Epithelial cell of esophagus (primary cell): Measurements from ENCODE around the gene IL17A.

ENCODE experiments used
- DNase-seq: peaks from one replicate; pipeline ENCODE4 v3.0.0; 2010; ENCODE audit warnings: low read depth
- H3K4me3 ChIP-seq: 2 replicates; pipeline ENCODE4 v1.5.1; 2011; ENCODE audit warnings: mild to moderate bottlenecking, low read length, control low read depth
- TF ChIP-seq, protein P1 (sequence below): IDR thresholded peaks from 2 replicates; pipeline ENCODE4 v1.5.1; 2011; ENCODE audit warnings: low read depth, mild to moderate bottlenecking, low read length, control low read depth, inconsistent platforms; ENCODE audit not compliant: insufficient read depth; ENCODE audit errors: missing control alignments

The IL17A gene

DNA sequence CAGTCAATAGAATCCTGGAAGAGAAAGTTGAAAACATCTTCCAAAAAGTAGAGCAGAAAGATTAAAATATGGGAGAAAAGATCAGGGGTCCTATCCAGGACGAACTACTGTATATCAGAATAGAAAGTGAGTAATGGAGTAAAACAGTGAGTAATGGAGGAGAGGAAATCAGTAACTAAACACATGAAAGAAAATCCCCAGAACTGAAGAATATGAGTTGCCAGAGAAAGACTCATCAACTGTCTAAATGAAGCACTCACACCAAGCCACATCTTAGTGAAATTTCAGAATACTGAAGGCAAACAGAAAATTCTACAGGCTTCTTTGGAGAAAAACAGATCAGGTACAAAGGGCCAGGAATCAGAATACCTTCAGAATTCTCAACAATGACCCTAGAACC, 14.9 kb downstream of the IL17A start:
- DNase-seq = no peak
- H3K4me3 ChIP-seq = no peak overlapping the region
- TF ChIP-seq, protein P1, sequence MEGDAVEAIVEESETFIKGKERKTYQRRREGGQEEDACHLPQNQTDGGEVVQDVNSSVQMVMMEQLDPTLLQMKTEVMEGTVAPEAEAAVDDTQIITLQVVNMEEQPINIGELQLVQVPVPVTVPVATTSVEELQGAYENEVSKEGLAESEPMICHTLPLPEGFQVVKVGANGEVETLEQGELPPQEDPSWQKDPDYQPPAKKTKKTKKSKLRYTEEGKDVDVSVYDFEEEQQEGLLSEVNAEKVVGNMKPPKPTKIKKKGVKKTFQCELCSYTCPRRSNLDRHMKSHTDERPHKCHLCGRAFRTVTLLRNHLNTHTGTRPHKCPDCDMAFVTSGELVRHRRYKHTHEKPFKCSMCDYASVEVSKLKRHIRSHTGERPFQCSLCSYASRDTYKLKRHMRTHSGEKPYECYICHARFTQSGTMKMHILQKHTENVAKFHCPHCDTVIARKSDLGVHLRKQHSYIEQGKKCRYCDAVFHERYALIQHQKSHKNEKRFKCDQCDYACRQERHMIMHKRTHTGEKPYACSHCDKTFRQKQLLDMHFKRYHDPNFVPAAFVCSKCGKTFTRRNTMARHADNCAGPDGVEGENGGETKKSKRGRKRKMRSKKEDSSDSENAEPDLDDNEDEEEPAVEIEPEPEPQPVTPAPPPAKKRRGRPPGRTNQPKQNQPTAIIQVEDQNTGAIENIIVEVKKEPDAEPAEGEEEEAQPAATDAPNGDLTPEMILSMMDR = no peak

DNA sequence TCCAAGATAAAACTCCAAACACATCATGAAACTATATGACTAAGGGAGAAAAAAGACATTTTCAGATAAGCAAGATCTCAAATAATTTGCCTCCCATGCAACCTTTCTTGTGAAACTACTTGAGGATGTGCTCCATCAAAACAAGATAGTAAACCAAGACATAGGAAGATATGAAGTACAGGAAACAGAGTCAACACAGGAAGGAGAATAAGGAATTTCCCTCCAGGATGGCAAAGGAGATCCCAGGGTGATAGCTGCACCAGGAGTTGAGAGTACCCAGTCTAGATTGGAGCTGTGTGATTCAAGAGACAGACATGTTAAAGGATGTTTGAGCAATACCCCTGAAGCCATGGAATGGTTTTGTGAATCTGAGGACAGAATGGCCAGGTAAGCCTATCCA, 15.3 kb downstream of the IL17A start:
- TF ChIP-seq, protein P1 = no peak
- no peak overlapping the region for H3K4me3 ChIP-seq
- no peak for DNase-seq

DNA sequence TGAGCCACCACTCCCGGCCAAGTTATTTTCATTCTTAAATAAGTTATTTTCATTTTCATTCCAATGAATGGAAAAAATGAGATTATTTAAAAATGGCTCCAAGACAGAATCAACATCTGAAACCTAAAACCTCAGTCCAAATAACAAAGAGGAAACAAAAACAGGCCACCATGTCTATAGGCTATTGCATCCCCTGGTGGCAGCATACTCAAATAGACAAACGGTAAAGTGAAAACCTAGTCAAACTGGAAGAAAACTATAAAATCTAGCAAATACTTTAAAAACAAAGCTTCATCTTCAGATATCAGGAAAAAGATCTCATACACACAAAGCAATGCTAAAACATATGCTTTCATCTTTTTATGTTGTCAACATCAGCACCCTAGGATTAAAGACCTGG, 20.9 kb downstream of the IL17A start:
- DNase-seq = no peak
- H3K4me3 ChIP-seq = no peak overlapping the region

DNA sequence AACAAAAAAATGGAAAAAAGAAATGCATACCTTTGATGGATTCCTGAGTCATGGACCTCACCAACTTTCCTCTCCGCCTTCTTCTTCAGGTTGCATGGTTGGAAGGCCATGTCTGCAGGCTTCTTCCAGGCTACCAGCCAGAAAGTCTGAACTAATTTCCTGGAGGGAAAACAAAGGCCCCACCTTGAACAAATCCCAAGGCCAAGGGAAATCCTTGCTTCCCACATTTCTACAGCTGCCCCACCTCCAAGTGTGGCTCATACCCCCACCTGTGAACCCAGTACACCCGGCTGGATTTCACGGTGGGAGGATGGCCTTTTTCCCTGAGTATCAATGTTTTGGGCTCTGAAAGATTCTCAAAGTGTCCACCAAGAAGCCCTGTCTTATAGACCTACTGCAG, 22.4 kb downstream of the IL17A start:
- TF ChIP-seq, protein P1 = no peak
- no peak for DNase-seq

More for the DNA sequence above, 20.9 kb downstream of the IL17A start:
- TF ChIP-seq, protein P1 = no peak

DNA sequence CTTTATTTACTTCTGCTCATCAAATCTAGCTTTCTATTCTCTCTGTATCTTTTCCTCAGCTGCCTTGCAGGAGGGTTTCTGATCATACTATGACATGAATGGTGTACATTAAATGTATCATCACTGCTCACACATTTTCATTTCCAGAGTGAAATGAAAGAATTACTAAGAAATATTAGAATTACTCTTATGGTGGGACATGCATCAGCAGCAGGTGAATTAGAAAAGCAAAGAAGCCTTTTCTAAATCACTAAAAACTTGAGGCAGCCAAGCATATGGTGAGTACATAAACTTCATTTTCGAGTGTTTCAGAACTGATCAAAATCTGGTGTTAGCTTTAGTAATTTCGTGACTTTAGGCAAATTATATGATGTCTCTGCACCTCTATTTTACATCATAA, 23.6 kb downstream of the IL17A start:
- no peak overlapping the region for H3K4me3 ChIP-seq
- TF ChIP-seq, protein P1 = no peak

More for the DNA sequence above, 22.4 kb downstream of the IL17A start:
- H3K4me3 ChIP-seq = no peak overlapping the region

DNA sequence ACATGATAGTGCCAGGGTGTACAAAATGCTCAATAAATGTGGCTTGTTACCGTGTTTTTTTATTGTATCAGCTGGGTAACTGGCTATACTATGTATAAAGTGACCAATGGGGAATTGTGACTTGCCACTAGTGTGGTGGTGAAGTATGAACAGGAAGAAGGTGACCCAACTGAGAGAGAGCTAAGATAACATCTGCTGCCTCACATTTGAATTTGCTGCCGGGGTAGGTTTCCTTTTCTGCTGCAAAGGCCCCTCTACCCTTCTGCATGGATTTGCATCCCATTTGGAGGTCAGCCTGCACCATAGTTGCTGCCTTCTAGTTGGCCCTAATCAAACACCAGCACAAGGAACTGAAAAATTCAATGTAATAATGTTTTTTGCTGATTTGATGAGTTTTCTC, 24.1 kb downstream of the IL17A start:
- TF ChIP-seq, protein P1 = no peak
- no peak overlapping the region for H3K4me3 ChIP-seq
- DNase-seq = no peak

More for the DNA sequence above, 23.6 kb downstream of the IL17A start:
- no peak for DNase-seq

DNA sequence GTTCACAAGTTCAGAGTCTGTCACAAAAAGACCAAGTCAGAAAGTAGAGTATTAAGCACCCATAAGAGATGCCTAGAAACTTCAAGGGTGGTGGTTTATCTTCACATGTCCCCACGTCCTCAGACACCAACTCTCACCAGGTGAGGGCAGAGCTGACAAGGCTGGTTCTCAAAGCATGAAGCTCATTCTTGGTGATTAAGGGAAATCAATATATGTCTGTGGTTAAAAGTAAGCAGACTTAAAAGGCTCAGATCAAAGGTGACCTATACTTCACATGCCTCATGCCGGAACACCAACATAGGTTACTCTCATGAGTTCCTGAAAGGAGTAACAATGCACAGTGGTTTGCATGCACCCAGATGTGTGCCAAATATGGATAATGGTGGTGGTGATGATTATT, 27.0 kb downstream of the IL17A start:
- TF ChIP-seq, protein P1 = no peak
- no peak for DNase-seq
- H3K4me3 ChIP-seq = no peak overlapping the region
